Measurements from ENCODE around the gene STXBP5. TPM values are rescaled to one million over a fixed set of nuclear protein-coding genes. Genes with fewer than 3 reads are reported as not detected.

Gene STXBP5
- total RNA-seq, 1 experiment from 2014 or later: 11.6 TPM

DNA sequence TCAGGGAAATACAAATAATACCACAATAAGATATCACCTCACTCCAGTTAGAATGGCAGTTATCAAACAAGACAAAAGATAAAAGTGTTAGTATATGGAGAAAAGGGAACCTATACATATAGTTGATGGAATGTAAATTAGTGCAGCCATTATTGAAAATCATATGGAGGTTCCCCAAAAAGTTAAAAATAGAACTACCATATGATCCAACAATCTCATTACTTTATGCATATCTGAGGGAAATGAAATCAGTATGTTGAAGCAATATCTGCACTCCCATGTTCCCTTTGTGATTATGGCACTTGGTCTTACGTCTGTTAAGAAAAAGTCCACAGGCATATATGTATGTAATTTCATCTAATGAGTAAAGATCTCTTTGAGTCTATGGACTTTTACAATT lies 96.9 kb downstream of the STXBP5 start:
- H3K4ac ChIP-seq (ENCODE audit: low read depth, low read length): no peak overlapping the region
- H3K4me3 Mint-ChIP-seq: no peak overlapping the region
- H3T11ph ChIP-seq (ENCODE audit: low read length): no peak overlapping the region
- no peaks in the 10 kb centered on the region for H3K27me3 ChIP-seq (ENCODE audit: insufficient read depth, low read length)
- H3K27ac ChIP-seq (ENCODE audit: insufficient read length, low read depth, low read length): no peak overlapping the region
- H2AK5ac ChIP-seq (ENCODE audit: insufficient read length, low read length): no peak overlapping the region
- no peak overlapping the region for H2BK5ac ChIP-seq (ENCODE audit: insufficient read length, low read length)
- H3K36me3 Mint-ChIP-seq (ENCODE audit: insufficient read depth in 1 of 3, low read depth in 3 of 3): peaks cover 49 to 63% (median 62%) of the 10 kb centered on the region in 3 experiments
- H3K56ac ChIP-seq (ENCODE audit: insufficient read length, low read depth, low read length): no peak overlapping the region
- H3K4me2 ChIP-seq (ENCODE audit: insufficient read depth, insufficient read length, low read length): no peak overlapping the region
- no peak for DNase-seq
- no peak for TF ChIP-seq CTCF (conservative IDR thresholded peaks at IDR 0.05)
- H2BK12ac ChIP-seq (ENCODE audit: insufficient read length, low read depth, low read length): no peak overlapping the region
- no peak overlapping the region for H2BK20ac ChIP-seq (ENCODE audit: low read depth, low read length, poor library complexity, severe bottlenecking)
- no peak overlapping the region for H2BK15ac ChIP-seq (ENCODE audit: low read depth, low read length)
- no peak overlapping the region for H3K23ac ChIP-seq (ENCODE audit: insufficient read length, low read depth, low read length)
- H3K9me3 ChIP-seq (ENCODE audit: control insufficient read depth, low read depth, low read length): peaks cover 10% of the 10 kb centered on the region
- H3K14ac ChIP-seq (ENCODE audit: insufficient read depth, low read length): no peak overlapping the region
- H3K23me2 ChIP-seq (ENCODE audit: insufficient read length, low read depth, low read length, poor library complexity, severe bottlenecking): no peaks in the 10 kb centered on the region
- H3K18ac ChIP-seq (ENCODE audit: insufficient read length, low read depth, low read length): no peak overlapping the region
- no peaks in the 10 kb centered on the region for H3K27me3 Mint-ChIP-seq (ENCODE audit: low read depth)
- no peak overlapping the region for H3K9ac ChIP-seq (ENCODE audit: extremely low read depth, insufficient read length, low read length)
- no peak overlapping the region for H2AFZ ChIP-seq (ENCODE audit: low read length)
- no peaks in the 10 kb centered on the region for H3K79me2 ChIP-seq (ENCODE audit: insufficient read depth, low read length)
- no peak overlapping the region for H2BK120ac ChIP-seq (ENCODE audit: low read depth, low read length, poor library complexity, severe bottlenecking)
- no peaks in the 10 kb centered on the region for H3K4me1 Mint-ChIP-seq
- H3K9me3 Mint-ChIP-seq: peaks cover 41 to 58% of the 10 kb centered on the region in 2 experiments
- no CpG with 5 or more reads among the region's 1 CpG for WGBS (ENCODE audit: extremely low coverage, insufficient read length, low lambda C conversion rate)
- H3K79me1 ChIP-seq (ENCODE audit: insufficient read depth, low read depth, low read length, poor library complexity, severe bottlenecking): no peaks in the 10 kb centered on the region
- no peak overlapping the region for H4K8ac ChIP-seq (replicated peaks; ENCODE audit: insufficient read length, low read depth, low read length)
- no peaks in the 10 kb centered on the region for H3K4me1 ChIP-seq (ENCODE audit: insufficient read depth, low read length)
- H4K5ac ChIP-seq (ENCODE audit: insufficient read length, low read depth, low read length): no peak overlapping the region
- no peak overlapping the region for H3K27ac Mint-ChIP-seq
- H4K91ac ChIP-seq (ENCODE audit: insufficient read length, low read depth, low read length): no peak overlapping the region
- H4K20me1 ChIP-seq (ENCODE audit: control insufficient read depth, insufficient read depth, insufficient read length): no peaks in the 10 kb centered on the region

Data from H9 (cell line).